Epidermal melanocyte (primary cell): ENCODE measurements around the gene KDM3A.

Experiments used
- DNase-seq: peaks from one replicate; pipeline ENCODE4 v3.0.0; 2011; ENCODE audit warnings: low spot score; ENCODE audit not compliant: insufficient read length

The KDM3A gene

GRCh38 chr2:86513948-86514660 lies 72.9 kb downstream of the KDM3A start:
- DNase-seq = no peak

- no peak for DNase-seq
Observed at GRCh38 chr2:86518481-86518880, 77.3 kb downstream of the KDM3A start.

DNA sequence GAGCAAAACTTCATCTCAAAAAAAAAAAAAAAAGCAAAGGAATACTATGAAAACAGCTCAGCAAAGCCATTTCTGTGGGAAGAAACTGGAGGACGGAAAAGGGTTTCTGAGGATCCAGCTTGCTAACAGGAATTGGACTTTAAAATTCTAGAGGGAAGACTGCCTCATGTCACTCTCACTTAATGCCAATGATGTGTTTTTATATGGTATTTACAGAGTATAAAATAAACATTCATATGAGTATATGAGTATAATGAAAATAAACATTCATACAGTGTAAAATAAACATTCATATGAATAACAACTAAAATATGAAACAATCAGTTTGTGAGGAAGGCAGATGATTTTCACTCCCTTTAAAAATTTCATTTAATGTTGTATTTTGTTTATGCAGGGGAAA lies 78.2 kb downstream of the KDM3A start:
- DNase-seq = no peak

GRCh38 chr2:86520153-86520552 lies 79.0 kb downstream of the KDM3A start:
- no peak for DNase-seq

DNA sequence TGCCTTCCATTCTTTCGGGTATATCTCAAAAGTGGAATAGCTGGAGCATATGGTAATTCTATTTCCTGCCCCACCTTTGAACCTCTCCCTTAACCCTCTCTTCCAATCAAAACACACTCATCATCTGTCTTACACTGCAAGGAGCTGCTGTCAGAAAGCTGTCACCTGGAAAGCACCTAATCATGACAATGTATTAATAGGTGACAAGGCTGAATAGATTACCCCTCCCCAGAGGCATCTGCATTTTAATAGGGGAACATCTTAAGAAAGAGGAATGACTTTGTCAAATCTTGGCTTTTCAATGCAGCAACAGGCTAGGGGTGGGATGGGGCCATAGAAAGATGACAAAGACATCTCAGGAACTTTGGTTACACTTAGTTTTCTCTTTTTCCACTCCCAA lies 80.8 kb downstream of the KDM3A start:
- no peak for DNase-seq

- DNase-seq = no peak
Observed at GRCh38 chr2:86522711-86523110, 81.5 kb downstream of the KDM3A start.

GRCh38 chr2:86523491-86523890 lies 82.3 kb downstream of the KDM3A start:
- no peak for DNase-seq

GRCh38 chr2:86525421-86526340 lies 84.5 kb downstream of the KDM3A start:
- DNase-seq = no peak

- DNase-seq = no peak
Observed at GRCh38 chr2:86533589-86533988, 92.4 kb downstream of the KDM3A start.

GRCh38 chr2:86541334-86541733 lies 100.2 kb downstream of the KDM3A start:
- no peak for DNase-seq
